HG02759 (cell line): ENCODE measurements around the gene PDGFB.

Source experiments
- ATAC-seq: cut with Tn5 transposase; IDR thresholded peaks from one replicate; pipeline ENCODE4 v1.9.1; 2021; ENCODE audit warnings: mild to moderate bottlenecking, moderate library complexity; ENCODE audit not compliant: unreplicated experiment

The PDGFB gene

GRCh38 chr22:39244496-39245129, at the start of gene PDGFB:
Gene PDGFB, minus strand, starts transcription at chr22:39244982. Its CDS starts 1,019 bp downstream, at chr22:39243963.
- no peak for ATAC-seq

- ATAC-seq, result no peak
These were observed 49.1 kb upstream of the PDGFB start for GRCh38 chr22:39293766-39294368.

GRCh38 chr22:39292561-39293074, 47.8 kb upstream of the PDGFB start:
- ATAC-seq, result no peak

GRCh38 chr22:39292031-39292462, 47.3 kb upstream of the PDGFB start:
- no peak for ATAC-seq

- ATAC-seq, result no peak
These were observed 46.7 kb upstream of the PDGFB start for GRCh38 chr22:39291523-39291922.

GRCh38 chr22:39290724-39291161, 46.0 kb upstream of the PDGFB start:
- ATAC-seq, result no peak

- ATAC-seq, result no peak
These were observed 45.4 kb upstream of the PDGFB start for GRCh38 chr22:39289975-39290720.

GRCh38 chr22:39289533-39289932, 44.8 kb upstream of the PDGFB start:
- ATAC-seq, result no peak

- ATAC-seq, result no peak
These were observed 43.5 kb upstream of the PDGFB start for GRCh38 chr22:39288135-39288898.

GRCh38 chr22:39287076-39287725, 42.4 kb upstream of the PDGFB start:
- ATAC-seq, result no peak

GRCh38 chr22:39284983-39285382, 40.2 kb upstream of the PDGFB start:
- ATAC-seq, result no peak

GRCh38 chr22:39284142-39284980, 39.6 kb upstream of the PDGFB start:
- no peak for ATAC-seq

- no peak for ATAC-seq
These were observed 38.8 kb upstream of the PDGFB start for GRCh38 chr22:39283322-39284141.

- ATAC-seq, result no peak
These were observed 38.0 kb upstream of the PDGFB start for GRCh38 chr22:39282645-39283321.

GRCh38 chr22:39281126-39281525, 36.3 kb upstream of the PDGFB start:
- no peak for ATAC-seq

GRCh38 chr22:39280250-39280649, 35.5 kb upstream of the PDGFB start:
- no peak for ATAC-seq

GRCh38 chr22:39279170-39279850, 34.5 kb upstream of the PDGFB start:
- ATAC-seq, result no peak

GRCh38 chr22:39278040-39278439, 33.3 kb upstream of the PDGFB start:
- no peak for ATAC-seq
